Epidermal melanocyte (primary cell): ENCODE results near the gene ZFP64.
"Not testable (repeated sequence)": the region's sequence is repeated elsewhere in the genome, so short reads cannot be mapped to it uniquely, and the experiment has no call there.

Experiments
- DNase-seq: peaks from one replicate; pipeline ENCODE4 v3.0.0; 2011; ENCODE audit warnings: low spot score; ENCODE audit not compliant: insufficient read length

The ZFP64 gene

GRCh38 chr20:52204136-52204535 is 12.6 kb upstream of the ZFP64 start:
- no peak for DNase-seq

GRCh38 chr20:52201395-52201794 is 9.8 kb upstream of the ZFP64 start:
- DNase-seq = no peak

GRCh38 chr20:52200870-52201269 is 9.3 kb upstream of the ZFP64 start:
- no peak for DNase-seq

- no peak for DNase-seq
These were observed 5.3 kb upstream of the ZFP64 start for GRCh38 chr20:52196845-52197244.

DNA sequence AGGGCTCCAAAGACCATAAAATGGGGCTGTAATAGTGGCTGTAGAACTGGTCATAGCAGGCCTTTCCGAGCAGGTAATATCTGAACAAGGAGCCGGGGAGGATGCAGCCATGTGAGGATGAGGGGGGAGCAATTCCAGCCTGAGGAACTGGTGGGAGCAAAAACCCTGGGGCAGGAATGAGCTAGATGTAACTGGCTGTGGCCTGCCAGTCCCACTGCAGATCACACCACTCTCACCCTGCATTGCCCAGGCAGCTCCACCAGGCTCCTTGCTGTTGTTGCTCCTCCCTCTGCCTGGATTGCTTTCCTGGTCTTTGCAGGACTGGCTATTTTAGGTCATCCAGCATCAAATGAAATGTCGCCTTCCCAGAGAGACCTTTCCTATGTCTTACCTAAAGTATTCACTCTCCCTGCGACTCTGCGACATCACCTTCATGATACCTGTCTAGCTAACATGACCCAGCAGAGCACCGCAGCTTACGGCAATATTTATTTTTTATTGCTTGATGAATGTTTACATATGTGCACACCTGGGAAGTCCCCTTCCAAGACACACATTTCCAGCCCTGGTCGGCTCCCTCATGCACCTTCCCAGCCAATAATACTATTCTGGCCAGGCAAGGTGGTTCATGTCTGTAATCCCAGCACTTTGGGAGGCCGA is 2.4 kb upstream of the ZFP64 start:
- DNase-seq = no peak

DNA sequence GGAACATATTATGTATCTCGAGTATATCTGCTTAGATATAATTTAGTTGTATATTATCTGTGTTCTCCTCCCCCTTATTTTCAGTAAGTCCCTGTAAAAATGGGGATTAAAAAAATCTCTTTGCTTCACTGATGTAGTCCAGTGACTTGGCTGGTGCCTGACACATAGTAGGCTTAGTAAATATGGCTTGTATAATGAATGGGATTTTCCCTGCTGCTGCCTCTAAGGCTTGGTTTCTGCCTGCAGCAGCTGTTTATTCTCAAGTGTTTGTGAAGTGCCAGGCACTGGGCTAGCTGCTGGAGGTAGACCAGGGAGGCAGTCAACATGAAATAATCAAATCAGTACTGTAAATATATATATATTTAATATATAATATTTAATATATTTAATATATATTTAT is 1.6 kb upstream of the ZFP64 start:
- no peak for DNase-seq

- not testable (repeated sequence) for DNase-seq
These were observed 1.1 kb upstream of the ZFP64 start for GRCh38 chr20:52192719-52193007.

DNA sequence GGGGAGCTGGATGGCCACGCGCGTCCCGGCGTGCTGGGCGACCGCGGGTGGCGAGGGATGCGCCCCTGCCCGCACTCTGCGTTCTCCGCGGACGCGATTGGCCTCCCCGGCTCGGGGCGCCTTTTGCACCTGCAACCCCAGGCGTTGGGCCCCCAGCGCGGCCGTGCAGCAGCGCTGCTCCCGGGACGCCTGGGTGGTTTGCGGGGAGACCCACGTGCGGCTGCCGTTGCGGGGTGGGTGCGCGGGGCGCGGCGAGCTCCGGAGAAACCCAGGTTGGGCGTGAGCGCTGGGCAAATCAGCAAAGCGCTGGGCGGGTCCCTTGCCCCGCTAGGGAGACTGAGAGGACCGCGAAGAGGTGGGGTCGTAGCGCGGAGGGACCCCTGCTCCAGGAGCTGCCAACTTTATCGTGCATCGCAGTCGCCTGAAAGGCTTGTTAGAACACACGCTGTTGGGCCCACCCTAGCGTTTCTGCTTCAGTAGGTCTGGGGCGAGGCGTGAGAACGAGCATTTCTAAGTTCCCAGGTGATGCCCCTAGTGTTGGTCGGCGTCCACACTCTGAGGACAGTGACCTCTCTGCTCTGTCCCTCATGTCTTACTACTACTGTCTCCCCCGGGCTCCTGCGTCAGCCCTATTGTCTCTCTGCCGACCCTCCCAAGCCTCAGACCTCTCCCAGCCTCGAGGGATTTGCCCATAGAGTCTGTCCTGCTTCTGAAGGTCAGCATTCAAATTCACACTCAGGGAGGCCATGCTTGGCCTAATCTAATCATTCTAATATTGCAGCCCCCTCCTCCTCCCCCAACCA is 538 bp upstream of the ZFP64 start:
- no peak for DNase-seq

DNA sequence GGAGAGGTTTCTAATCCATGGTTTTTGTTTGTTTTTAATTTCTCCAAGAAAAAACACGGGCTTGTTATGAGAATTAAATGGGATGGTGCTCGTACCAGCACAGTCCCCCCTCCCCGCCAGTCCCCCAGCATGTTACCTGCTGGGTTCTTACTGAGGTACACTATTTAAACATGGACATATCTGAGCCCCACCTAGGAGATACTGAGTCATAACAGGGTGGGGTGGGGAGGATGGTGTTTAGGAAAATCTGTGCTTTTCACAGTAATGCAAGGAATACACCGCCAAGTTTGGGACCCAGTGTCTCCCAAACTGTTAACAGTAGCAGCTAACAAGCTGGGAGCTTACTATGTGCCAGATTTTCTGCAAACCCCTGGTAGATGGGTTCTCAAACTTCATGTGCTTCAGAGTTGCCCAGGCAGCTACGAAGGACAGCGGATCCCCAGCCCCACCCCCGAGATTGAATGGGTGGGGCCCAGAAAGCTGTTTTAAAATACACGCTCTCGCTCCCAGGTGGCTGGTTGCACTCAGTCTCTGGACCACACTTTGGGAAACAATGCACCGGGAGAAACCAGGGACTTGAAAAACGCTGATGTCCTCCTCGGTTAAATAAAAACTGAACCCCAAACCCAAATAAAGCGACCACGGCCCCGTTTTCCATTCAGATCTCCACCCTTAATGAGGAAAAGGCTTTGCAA is 995 bp downstream of the ZFP64 start:
- peak; percentile 49 for DNase-seq

GRCh38 chr20:52181766-52182165 is 9.8 kb downstream of the ZFP64 start:
- no peak for DNase-seq

- no peak for DNase-seq
These were observed 11.3 kb downstream of the ZFP64 start for GRCh38 chr20:52180180-52180840.

DNA sequence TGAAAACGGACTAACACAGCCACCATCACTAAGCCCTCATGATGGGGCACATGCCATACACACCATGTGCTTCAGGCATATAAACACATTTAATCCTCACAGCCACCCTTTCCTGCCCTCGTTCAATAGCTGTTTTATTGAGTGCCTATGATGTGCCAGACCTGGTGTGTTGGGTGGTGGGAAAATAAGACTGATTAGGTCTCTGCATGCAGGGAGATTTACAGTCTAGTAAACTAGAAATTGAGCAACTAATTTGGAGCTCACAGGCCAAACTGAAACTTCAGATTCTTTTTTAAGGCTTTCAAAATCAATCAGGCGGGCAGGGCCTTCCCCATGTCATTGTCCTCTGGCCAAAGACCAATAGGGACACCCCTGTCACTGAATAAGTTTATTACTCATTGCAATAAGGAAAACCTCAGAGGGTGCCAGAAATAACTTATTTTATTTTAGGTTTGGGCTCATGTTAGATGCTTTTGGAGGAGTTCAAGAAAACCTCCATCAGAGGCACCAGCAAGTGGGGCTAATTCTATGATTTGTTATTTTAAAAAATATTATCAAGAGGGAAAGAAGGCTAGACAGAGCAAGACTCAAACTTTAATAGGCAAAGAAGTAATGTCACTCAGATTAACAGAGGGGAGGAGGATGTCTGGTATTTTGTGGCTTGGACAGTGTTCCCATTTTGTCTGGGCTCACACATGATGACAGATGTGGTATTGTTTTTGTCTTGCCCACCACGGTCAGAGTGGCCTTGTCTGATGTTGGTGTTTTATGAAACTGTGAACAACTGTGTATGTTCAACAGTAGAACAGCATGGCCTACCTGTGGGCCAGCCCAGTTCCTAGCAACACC is 12.0 kb downstream of the ZFP64 start:
- DNase-seq = no peak

- no peak for DNase-seq
These were observed 12.9 kb downstream of the ZFP64 start for GRCh38 chr20:52178691-52179090.

- no peak for DNase-seq
These were observed 15.7 kb downstream of the ZFP64 start for GRCh38 chr20:52175840-52176239.

- no peak for DNase-seq
These were observed 19.1 kb downstream of the ZFP64 start for GRCh38 chr20:52172392-52173047.

GRCh38 chr20:52171025-52171424 is 20.6 kb downstream of the ZFP64 start:
- no peak for DNase-seq

DNA sequence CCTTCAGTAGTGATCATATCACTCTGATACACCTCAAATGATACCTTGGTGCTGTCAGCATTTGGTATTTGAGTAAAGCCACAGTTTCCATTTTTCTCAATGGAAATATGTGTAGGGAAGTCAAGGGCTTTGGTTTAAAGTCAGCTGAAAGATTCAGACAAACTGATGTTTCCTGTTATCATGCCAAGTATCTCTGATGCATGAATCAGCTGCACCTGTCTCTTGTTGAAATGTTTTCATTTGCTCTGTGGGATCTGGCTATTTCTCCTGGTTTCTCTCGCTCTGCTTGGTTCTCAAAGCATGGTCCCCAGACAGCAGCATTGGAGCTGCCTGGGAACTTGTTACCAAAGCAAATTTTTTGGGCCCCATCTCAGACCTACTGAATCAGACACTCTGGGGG is 23.5 kb downstream of the ZFP64 start:
- DNase-seq = no peak

GRCh38 chr20:52167232-52167840 is 24.2 kb downstream of the ZFP64 start:
- DNase-seq = no peak

- DNase-seq = no peak
These were observed 25.4 kb downstream of the ZFP64 start for GRCh38 chr20:52166150-52166549.

GRCh38 chr20:52160621-52161204 is 30.9 kb downstream of the ZFP64 start:
- DNase-seq = no peak
